ENCODE results near the gene CCBE1.

CCBE1 gene

GRCh38 chr18:59383851-59384250 lies 313.4 kb downstream of the CCBE1 start:
- DNase-seq (ENCODE audit: low read depth) = no peak
- no peak for TF ChIP-seq CTCF (conservative IDR thresholded peaks at IDR 0.05; ENCODE audit: low read depth, low read length)
- H3K4me3 ChIP-seq (ENCODE audit: low read length) = no peak overlapping the region

GRCh38 chr18:59382383-59382782 lies 314.8 kb downstream of the CCBE1 start:
- no peak for DNase-seq (ENCODE audit: low read depth)
- no peak for TF ChIP-seq CTCF (conservative IDR thresholded peaks at IDR 0.05; ENCODE audit: low read depth, low read length)
- H3K4me3 ChIP-seq (ENCODE audit: low read length) = no peak overlapping the region

- DNase-seq (ENCODE audit: low read depth) = no peak
- H3K4me3 ChIP-seq (ENCODE audit: low read length) = no peak overlapping the region
- no peak for TF ChIP-seq CTCF (conservative IDR thresholded peaks at IDR 0.05; ENCODE audit: low read depth, low read length)
Measured at GRCh38 chr18:59381949-59382348, 315.3 kb downstream of the CCBE1 start.
